DOHH2 (cell line): ENCODE data around the gene CROCC.
"Not testable (repeated sequence)": the region's sequence is repeated elsewhere in the genome, so short reads cannot be mapped to it uniquely, and the experiment has no call there.

Experiments
- EZH2phosphoT487 ChIP-seq: fragments of 200-600 bp; sonication (generic); IDR thresholded peaks from 2 replicates; pipeline ENCODE4 v1.6.1; 2017; ENCODE audit warnings: borderline replicate concordance, mild to moderate bottlenecking, antibody characterized with exemption, low read length, moderate library complexity, mixed read lengths
- TF ChIP-seq, protein P1 (sequence below): fragments of 200-600 bp; sonication (generic); IDR thresholded peaks from one replicate; pipeline ENCODE4 v1.5.1; 2014; ENCODE audit warnings: antibody characterized with exemption, mild to moderate bottlenecking, low read depth, low read length; ENCODE audit not compliant: poor library complexity, severe bottlenecking

DNA sequence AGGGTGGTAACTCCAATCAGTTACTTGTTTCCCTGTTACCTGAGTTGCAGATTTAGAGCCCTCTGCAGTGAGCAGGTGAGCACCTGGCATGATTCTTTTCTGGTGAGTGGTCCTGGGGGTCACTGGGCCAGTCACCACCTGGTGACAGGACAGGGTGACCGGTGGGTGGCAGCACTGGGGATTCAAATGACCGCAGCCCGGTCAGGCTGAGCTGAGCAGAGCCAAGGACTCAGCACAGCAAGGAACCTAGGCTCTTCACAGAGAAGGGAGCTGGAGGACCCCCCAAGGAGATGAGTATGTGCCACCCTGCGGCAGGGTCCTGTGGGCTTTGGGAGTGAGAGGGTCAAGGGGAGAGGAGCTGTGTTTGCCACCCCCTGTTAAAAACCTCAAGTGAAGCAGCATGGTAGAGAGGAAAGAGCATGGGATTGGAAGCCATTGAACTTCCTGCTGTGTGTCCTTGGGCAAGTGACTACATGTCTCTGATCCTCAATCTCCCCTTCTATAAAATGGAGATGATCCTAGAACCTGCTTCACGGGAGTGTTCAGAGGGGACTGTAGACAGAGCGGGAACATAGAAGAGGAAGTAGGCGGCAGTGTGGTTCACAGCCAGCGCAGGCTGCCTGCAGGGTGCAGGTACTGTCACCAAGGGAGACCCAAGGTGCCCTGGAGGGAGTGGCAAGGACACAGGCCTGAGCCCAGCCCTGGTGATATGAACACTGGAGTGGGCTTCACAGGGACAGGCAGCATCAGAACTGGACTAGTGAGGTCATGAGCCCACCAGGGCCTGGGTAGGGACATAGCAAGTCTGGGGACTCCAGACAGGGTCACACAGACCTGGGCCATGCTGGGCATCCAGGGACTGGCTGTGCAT is 9.6 kb upstream of the CROCC start:
- TF ChIP-seq, protein P1, sequence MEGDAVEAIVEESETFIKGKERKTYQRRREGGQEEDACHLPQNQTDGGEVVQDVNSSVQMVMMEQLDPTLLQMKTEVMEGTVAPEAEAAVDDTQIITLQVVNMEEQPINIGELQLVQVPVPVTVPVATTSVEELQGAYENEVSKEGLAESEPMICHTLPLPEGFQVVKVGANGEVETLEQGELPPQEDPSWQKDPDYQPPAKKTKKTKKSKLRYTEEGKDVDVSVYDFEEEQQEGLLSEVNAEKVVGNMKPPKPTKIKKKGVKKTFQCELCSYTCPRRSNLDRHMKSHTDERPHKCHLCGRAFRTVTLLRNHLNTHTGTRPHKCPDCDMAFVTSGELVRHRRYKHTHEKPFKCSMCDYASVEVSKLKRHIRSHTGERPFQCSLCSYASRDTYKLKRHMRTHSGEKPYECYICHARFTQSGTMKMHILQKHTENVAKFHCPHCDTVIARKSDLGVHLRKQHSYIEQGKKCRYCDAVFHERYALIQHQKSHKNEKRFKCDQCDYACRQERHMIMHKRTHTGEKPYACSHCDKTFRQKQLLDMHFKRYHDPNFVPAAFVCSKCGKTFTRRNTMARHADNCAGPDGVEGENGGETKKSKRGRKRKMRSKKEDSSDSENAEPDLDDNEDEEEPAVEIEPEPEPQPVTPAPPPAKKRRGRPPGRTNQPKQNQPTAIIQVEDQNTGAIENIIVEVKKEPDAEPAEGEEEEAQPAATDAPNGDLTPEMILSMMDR = not testable (repeated sequence)
- TF ChIP-seq EZH2phosphoT487 = not testable (repeated sequence)
